ENCODE data around the gene MCIDAS.

- no peak for TF ChIP-seq CTCF (IDR thresholded peaks at IDR 0.05)
- TF ChIP-seq POLR2A (IDR thresholded peaks at IDR 0.05): no peak
These were observed 31.2 kb upstream of the MCIDAS start for GRCh38 chr5:55258339-55258738.

Data from adrenal gland (tissue), 5 donors.